ENCODE results near the gene TSPAN18. TPM values are rescaled to one million over a fixed set of nuclear protein-coding genes. Genes with fewer than 3 reads are reported as not detected.

TSPAN18 gene, protein sequence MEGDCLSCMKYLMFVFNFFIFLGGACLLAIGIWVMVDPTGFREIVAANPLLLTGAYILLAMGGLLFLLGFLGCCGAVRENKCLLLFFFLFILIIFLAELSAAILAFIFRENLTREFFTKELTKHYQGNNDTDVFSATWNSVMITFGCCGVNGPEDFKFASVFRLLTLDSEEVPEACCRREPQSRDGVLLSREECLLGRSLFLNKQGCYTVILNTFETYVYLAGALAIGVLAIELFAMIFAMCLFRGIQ
- total RNA-seq = 2.2 TPM
- polyA plus RNA-seq = 2.6 TPM
- long read RNA-seq, donor 1 = 0 reads
- long read RNA-seq, donor 2 = 0 reads
- long read RNA-seq, donor 3, partial matches to known transcripts = 0 of 2 reads
- long read RNA-seq, donor 3, other reads (novel, unspliced or antisense) = 0 of 2 reads
- long read RNA-seq, donor 4, partial matches to known transcripts = 32 of 32 reads
- long read RNA-seq, donor 4, other reads (novel, unspliced or antisense) = 0 of 32 reads
- long read RNA-seq, donor 5, partial matches to known transcripts = 0 of 4 reads
- long read RNA-seq, donor 5, other reads (novel, unspliced or antisense) = 0 of 4 reads
- long read RNA-seq, donor 6, partial matches to known transcripts = 12 of 12 reads
- long read RNA-seq, donor 6, other reads (novel, unspliced or antisense) = 0 of 12 reads
- long read RNA-seq, donor 7, partial matches to known transcripts = 5 of 6 reads
- long read RNA-seq, donor 7, other reads (novel, unspliced or antisense) = 0 of 6 reads
- long read RNA-seq, donor 8, partial matches to known transcripts = 0 of 8 reads
- long read RNA-seq, donor 8, other reads (novel, unspliced or antisense) = 6 of 8 reads
- long read RNA-seq, donor 9 = 0 reads
- long read RNA-seq, donor 10, partial matches to known transcripts = 0 of 2 reads
- long read RNA-seq, donor 10, other reads (novel, unspliced or antisense) = 0 of 2 reads

DNA sequence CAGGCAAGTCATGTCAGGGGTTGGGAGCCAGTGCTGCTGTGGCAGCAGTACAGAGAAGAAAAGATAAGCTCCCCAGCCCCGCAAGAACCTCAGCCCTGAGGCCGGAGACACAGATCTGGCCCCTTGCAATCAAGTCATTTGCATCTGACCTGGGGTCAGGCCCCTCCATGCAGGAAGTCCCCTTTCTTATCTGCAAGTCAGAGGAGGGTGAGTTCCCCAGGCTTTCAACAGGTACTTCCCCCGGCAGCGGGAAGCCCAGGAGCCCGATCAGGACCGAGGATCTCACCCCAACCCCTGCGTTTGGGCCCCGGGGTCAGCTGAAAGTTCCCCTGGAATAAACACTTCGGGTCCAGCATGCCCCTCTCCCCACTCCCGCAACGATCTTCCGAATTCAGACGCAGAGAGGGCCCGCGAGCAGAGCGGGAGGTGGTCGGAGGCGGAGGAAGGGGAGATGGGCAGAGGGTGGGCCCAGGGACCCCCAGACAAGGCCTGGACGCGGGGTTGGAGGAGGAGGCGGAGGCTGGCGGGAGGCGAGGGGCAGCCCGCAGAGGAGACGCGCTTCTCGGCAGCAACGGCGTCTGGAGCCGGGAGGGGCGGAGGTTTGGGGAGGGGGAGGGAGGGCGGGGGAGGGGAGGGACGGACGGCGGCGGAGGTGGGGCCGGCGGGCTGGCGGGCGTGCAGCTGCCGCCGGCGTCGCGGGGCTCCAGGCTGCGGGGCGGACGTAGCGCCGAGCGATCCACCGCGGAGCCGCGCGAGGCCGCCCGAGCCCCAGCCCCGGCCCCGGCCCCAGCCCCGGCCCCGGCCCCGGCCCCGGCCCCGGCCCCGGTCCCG, at the start of gene TSPAN18:
Gene TSPAN18, plus strand, starts transcription at position 680 of the 831 bp plus-strand sequence. CDS start 179,455 bp downstream, outside the sequence.
- H3K4me1 ChIP-seq (ENCODE audit: control insufficient read depth in 2 of 2, insufficient read depth in 2 of 2, low read length in 2 of 2) = peaks cover 4 to 13% of the 10 kb centered on the region in 2 donors
- H3K36me3 ChIP-seq (ENCODE audit: control insufficient read depth in 2 of 2, insufficient read depth in 2 of 2, low read length in 1 of 2) = no peaks in the 10 kb centered on the region
- peak within 1 kb of the TSS in 1 of 2 donors; percentile 32 for H3K27ac ChIP-seq (ENCODE audit: low read depth in 1 of 2, low read length in 1 of 2)
- peaks cover 35 to 64% of the 10 kb centered on the region in 2 donors for H3K27me3 ChIP-seq (ENCODE audit: control insufficient read depth in 2 of 2, insufficient read depth in 1 of 2, low read length in 1 of 2)
- DNase-seq (ENCODE audit: low read depth in 6 of 9, low spot score in 9 of 9) = peak in 1 of 9 donors; percentile 15
- peaks cover 0 to 1% of the 10 kb centered on the region in 2 donors for H3K9me3 ChIP-seq (ENCODE audit: control insufficient read depth in 2 of 2, insufficient read depth in 1 of 2, low read length in 1 of 2)
- H3K4me3 ChIP-seq (ENCODE audit: low read length in 2 of 2) = peak within 1 kb of the TSS; percentile 27 to 46
- WGBS = 3% methylated on average over 45 of the region's 67 CpGs

DNA sequence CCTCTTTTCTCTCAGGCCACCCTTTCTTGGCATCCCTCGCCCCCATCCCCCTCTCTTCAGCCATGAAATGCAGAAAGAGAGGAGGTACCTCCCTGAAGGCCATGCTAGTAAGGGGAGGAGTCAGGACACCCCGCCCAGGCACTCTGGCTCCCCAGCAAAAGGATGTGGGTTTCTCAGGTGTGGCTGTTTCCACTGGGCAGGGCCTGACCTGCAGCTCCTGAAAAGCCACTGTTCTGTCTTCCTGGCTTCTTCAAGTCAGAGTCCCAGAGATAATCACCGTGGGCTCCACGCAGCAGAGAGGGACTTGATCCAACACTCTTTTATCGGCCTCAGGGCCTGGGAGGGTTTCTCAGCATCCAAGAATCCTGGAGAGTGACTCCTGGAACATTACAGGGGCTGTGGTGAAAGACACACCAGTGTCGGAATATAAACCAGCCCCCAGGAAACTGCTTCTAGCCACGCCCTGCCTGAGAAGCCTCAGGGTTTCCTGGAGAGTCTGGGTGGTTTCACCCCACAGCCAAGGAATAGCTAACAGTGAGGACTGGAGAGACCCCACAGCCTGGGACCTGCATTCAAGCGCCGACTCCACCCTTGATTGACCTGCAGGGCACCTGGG, 45.7 kb upstream of the TSPAN18 start:
- Histone ChIP-seq H3K9me3 (ENCODE audit: control insufficient read depth in 2 of 2, insufficient read depth in 1 of 2, low read length in 1 of 2) (no peaks in the 10 kb centered on the region), H3K4me1 (ENCODE audit: control insufficient read depth in 2 of 2, insufficient read depth in 2 of 2, low read length in 2 of 2) (no peaks in the 10 kb centered on the region), H3K4me3 (ENCODE audit: low read length in 2 of 2) (no peak overlapping the region), H3K27ac (ENCODE audit: low read depth in 1 of 2, low read length in 1 of 2) (no peak overlapping the region), H3K27me3 (ENCODE audit: control insufficient read depth in 2 of 2, insufficient read depth in 1 of 2, low read length in 1 of 2) (no peaks in the 10 kb centered on the region), H3K36me3 (ENCODE audit: control insufficient read depth in 2 of 2, insufficient read depth in 2 of 2, low read length in 1 of 2) (no peaks in the 10 kb centered on the region)
- DNase-seq (ENCODE audit: low read depth in 6 of 9, low spot score in 9 of 9) = peak in 2 of 9 donors; percentile 4 to 41
- 68% methylated on average over 9 of the region's 9 CpGs for WGBS

DNA sequence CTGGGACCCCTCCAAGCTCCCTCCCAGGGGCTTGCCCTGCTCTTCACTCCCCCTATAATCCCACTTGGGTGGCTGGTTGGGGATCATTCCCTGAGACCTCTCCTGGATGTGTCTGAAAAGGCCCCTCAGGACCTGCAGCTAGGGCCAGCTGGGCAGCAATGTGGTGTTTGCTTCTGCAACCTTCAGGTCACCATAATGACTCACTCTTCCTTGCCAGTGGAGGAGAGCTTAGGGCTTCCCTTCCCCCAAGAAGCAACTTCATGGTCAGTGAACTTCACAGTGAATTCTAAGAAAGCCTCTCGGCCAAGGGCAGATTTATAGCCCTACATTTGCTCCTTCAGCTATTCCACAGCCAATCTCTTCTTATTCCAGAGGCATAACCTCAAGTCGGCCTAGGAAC, 45.1 kb upstream of the TSPAN18 start:
- no peak for DNase-seq (ENCODE audit: low read depth in 6 of 9, low spot score in 9 of 9)
- H3K9me3 ChIP-seq (ENCODE audit: control insufficient read depth in 2 of 2, insufficient read depth in 1 of 2, low read length in 1 of 2) = no peaks in the 10 kb centered on the region

DNA sequence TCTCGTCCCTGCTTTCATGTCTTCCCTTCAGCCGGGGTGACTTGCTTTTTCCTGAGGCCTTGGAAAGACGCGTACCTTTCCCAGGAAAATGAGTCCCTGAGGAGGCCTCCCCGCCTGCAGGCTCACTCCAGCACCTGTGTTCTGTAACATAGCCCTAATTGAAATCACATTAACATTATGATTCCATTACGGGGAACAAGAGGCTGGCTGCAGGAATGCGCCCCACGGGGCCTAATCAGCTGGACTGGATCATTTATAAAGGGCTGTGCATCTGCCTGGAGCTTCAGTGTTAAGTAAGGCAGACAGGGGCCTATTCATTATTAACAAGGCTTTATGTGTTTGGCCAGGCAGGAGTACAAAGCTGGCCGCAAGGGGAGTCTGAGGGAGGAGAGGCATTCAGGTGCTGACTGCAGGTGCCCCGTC, 41.9 kb upstream of the TSPAN18 start:
- H3K9me3 ChIP-seq (ENCODE audit: control insufficient read depth in 2 of 2, insufficient read depth in 1 of 2, low read length in 1 of 2) = no peaks in the 10 kb centered on the region
- DNase-seq (ENCODE audit: low read depth in 6 of 9, low spot score in 9 of 9) = no peak
- H3K27me3 ChIP-seq (ENCODE audit: control insufficient read depth in 2 of 2, insufficient read depth in 1 of 2, low read length in 1 of 2) = no peaks in the 10 kb centered on the region
- no peak overlapping the region for H3K27ac ChIP-seq (ENCODE audit: low read depth in 1 of 2, low read length in 1 of 2)
- H3K4me3 ChIP-seq (ENCODE audit: low read length in 2 of 2) = no peak overlapping the region
- H3K4me1 ChIP-seq (ENCODE audit: control insufficient read depth in 2 of 2, insufficient read depth in 2 of 2, low read length in 2 of 2) = no peaks in the 10 kb centered on the region
- no peaks in the 10 kb centered on the region for H3K36me3 ChIP-seq (ENCODE audit: control insufficient read depth in 2 of 2, insufficient read depth in 2 of 2, low read length in 1 of 2)
- 96% methylated on average over 10 of the region's 10 CpGs for WGBS

More for the DNA sequence above, 45.1 kb upstream of the TSPAN18 start:
- Histone ChIP-seq H3K36me3 (ENCODE audit: control insufficient read depth in 2 of 2, insufficient read depth in 2 of 2, low read length in 1 of 2) (no peaks in the 10 kb centered on the region), H3K27me3 (ENCODE audit: control insufficient read depth in 2 of 2, insufficient read depth in 1 of 2, low read length in 1 of 2) (no peaks in the 10 kb centered on the region), H3K4me1 (ENCODE audit: control insufficient read depth in 2 of 2, insufficient read depth in 2 of 2, low read length in 2 of 2) (no peaks in the 10 kb centered on the region), H3K27ac (ENCODE audit: low read depth in 1 of 2, low read length in 1 of 2) (no peak overlapping the region), H3K4me3 (ENCODE audit: low read length in 2 of 2) (no peak overlapping the region)
- WGBS = 96% methylated on average over 2 of the region's 2 CpGs

DNA sequence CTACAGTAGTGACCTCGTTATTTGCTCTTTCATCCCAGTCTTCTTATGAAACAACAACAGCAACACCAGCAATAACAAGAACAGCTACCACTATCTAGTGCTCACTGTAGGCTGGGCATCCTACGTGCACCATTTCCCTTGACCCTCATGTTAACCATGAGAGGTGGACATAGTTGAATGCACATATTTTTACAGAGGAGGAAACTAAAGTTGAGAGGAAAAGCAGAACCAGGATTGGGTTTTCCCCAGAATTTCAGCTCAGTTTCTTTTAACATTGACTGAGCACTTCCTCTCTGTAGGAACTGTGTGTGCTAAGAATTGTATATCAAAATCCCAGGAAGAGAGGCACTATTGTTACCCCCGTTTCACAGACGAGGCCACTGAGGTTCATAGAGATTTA, 39.4 kb upstream of the TSPAN18 start:
- Histone ChIP-seq H3K4me3 (ENCODE audit: low read length in 2 of 2) (no peak overlapping the region), H3K4me1 (ENCODE audit: control insufficient read depth in 2 of 2, insufficient read depth in 2 of 2, low read length in 2 of 2) (no peaks in the 10 kb centered on the region), H3K27me3 (ENCODE audit: control insufficient read depth in 2 of 2, insufficient read depth in 1 of 2, low read length in 1 of 2) (no peaks in the 10 kb centered on the region), H3K9me3 (ENCODE audit: control insufficient read depth in 2 of 2, insufficient read depth in 1 of 2, low read length in 1 of 2) (no peaks in the 10 kb centered on the region), H3K27ac (ENCODE audit: low read depth in 1 of 2, low read length in 1 of 2) (no peak overlapping the region), H3K36me3 (ENCODE audit: control insufficient read depth in 2 of 2, insufficient read depth in 2 of 2, low read length in 1 of 2) (no peaks in the 10 kb centered on the region)
- DNase-seq (ENCODE audit: low read depth in 6 of 9, low spot score in 9 of 9) = no peak
- 82% methylated on average over 4 of the region's 4 CpGs for WGBS

DNA sequence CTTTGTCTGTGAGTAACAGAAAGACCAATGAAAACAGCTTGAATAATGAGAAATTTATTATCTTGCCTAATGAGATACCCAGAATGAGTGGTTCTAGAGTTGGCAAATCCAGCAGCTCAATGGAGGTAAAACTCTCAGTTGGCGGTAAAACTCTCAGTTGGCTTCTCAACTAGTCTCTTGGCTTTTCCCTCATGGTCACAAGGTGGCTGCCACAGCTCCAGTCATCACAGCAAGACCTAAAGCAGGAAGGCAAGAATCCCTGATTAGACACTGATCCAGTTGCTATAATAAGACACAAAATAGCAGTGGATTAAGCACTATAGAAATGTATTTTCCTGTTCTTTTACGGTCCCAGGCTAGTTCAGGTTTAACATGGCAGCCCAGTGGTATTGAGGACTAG, 37.5 kb upstream of the TSPAN18 start:
- Histone ChIP-seq H3K4me3 (ENCODE audit: low read length in 2 of 2) (no peak overlapping the region), H3K27ac (ENCODE audit: low read depth in 1 of 2, low read length in 1 of 2) (no peak overlapping the region), H3K27me3 (ENCODE audit: control insufficient read depth in 2 of 2, insufficient read depth in 1 of 2, low read length in 1 of 2) (no peaks in the 10 kb centered on the region), H3K9me3 (ENCODE audit: control insufficient read depth in 2 of 2, insufficient read depth in 1 of 2, low read length in 1 of 2) (no peaks in the 10 kb centered on the region), H3K36me3 (ENCODE audit: control insufficient read depth in 2 of 2, insufficient read depth in 2 of 2, low read length in 1 of 2) (no peaks in the 10 kb centered on the region), H3K4me1 (ENCODE audit: control insufficient read depth in 2 of 2, insufficient read depth in 2 of 2, low read length in 2 of 2) (no peaks in the 10 kb centered on the region)
- DNase-seq (ENCODE audit: low read depth in 6 of 9, low spot score in 9 of 9) = no peak
- WGBS = 71% methylated on average over 2 of the region's 2 CpGs

DNA sequence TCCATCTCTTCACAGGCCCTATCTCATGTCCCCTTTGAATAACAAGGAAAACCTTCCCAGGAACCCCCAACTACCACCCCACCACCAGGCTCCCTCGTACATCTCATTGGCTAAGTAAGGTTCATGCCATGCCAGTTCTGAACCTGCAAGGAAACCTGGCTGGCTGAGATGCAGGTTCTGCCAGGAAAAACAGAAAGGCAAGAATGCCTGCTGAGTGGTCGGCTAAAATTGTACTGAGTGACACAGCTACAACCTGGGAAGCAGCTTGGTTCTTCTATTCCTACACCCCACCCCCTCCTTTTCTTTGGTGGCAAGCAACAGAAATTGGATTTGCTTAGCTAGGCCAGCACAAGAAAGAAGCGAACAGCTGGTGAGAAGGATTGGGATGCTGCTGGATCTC, 36.1 kb upstream of the TSPAN18 start:
- DNase-seq (ENCODE audit: low read depth in 6 of 9, low spot score in 9 of 9) = no peak

DNA sequence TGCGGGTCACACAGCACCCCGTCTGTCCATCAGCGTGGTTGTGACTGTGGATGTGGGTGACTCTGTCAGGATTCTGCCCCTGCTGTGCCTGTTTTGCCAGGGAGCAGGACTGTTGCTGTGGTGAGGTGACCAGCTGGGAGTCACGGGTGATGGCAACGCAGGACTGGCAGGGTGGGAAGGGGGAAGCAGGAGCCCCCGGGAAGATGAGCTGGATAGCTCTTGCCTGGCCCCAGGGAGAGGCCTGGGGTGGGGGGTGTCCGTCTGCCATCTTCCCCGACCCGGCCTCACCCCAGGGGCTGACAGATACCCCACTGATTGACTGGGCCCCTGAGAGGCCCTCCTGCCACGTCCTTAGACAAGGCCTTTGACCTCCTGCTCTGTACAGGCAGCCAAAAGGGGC, 34.3 kb upstream of the TSPAN18 start:
- no peaks in the 10 kb centered on the region for H3K4me1 ChIP-seq (ENCODE audit: control insufficient read depth in 2 of 2, insufficient read depth in 2 of 2, low read length in 2 of 2)
- WGBS = 95% methylated on average over 10 of the region's 10 CpGs
- no peak overlapping the region for H3K4me3 ChIP-seq (ENCODE audit: low read length in 2 of 2)
- H3K27me3 ChIP-seq (ENCODE audit: control insufficient read depth in 2 of 2, insufficient read depth in 1 of 2, low read length in 1 of 2) = no peaks in the 10 kb centered on the region
- H3K36me3 ChIP-seq (ENCODE audit: control insufficient read depth in 2 of 2, insufficient read depth in 2 of 2, low read length in 1 of 2) = no peaks in the 10 kb centered on the region
- no peaks in the 10 kb centered on the region for H3K9me3 ChIP-seq (ENCODE audit: control insufficient read depth in 2 of 2, insufficient read depth in 1 of 2, low read length in 1 of 2)
- no peak overlapping the region for H3K27ac ChIP-seq (ENCODE audit: low read depth in 1 of 2, low read length in 1 of 2)
- no peak for DNase-seq (ENCODE audit: low read depth in 6 of 9, low spot score in 9 of 9)

More for the DNA sequence above, 36.1 kb upstream of the TSPAN18 start:
- no peaks in the 10 kb centered on the region for H3K27me3 ChIP-seq (ENCODE audit: control insufficient read depth in 2 of 2, insufficient read depth in 1 of 2, low read length in 1 of 2)
- H3K4me3 ChIP-seq (ENCODE audit: low read length in 2 of 2) = no peak overlapping the region
- H3K27ac ChIP-seq (ENCODE audit: low read depth in 1 of 2, low read length in 1 of 2) = no peak overlapping the region
- H3K9me3 ChIP-seq (ENCODE audit: control insufficient read depth in 2 of 2, insufficient read depth in 1 of 2, low read length in 1 of 2) = no peaks in the 10 kb centered on the region
- H3K4me1 ChIP-seq (ENCODE audit: control insufficient read depth in 2 of 2, insufficient read depth in 2 of 2, low read length in 2 of 2) = no peaks in the 10 kb centered on the region
- H3K36me3 ChIP-seq (ENCODE audit: control insufficient read depth in 2 of 2, insufficient read depth in 2 of 2, low read length in 1 of 2) = no peaks in the 10 kb centered on the region
- 88% methylated on average over 3 of the region's 3 CpGs for WGBS

Measured in thymus (tissue), 14 donors.